Ovary (tissue), 3 donors: ENCODE results near the gene TRIM46.
"Not testable (repeated sequence)": the region's sequence is repeated elsewhere in the genome, so short reads cannot be mapped to it uniquely, and the experiment has no call there.

Source experiments
- CTCF ChIP-seq, 3 donors: fragments of 450-650 bp in 2 of 3; fragments of 200-600 bp in 1 of 3; IDR thresholded peaks; one replicate each; pipeline versions ENCODE4 v1.5.1 to v1.8.0; 2016 to 2022; ENCODE audit warnings: antibody characterized with exemption in 3 of 3, mild to moderate bottlenecking in 1 of 3
- POLR2A ChIP-seq: fragments of 450-650 bp; IDR thresholded peaks from one replicate; pipeline ENCODE4 v1.6.1; 2017; ENCODE audit warnings: antibody characterized with exemption, mild to moderate bottlenecking, moderate library complexity
- donor health status: DM: no; HTN: no; CAD: no.

- not testable (repeated sequence) for TF ChIP-seq CTCF (IDR thresholded peaks at IDR 0.05); POLR2A
Measured at GRCh38 chr1:155232001-155232978, 58.6 kb downstream of the TRIM46 start.
